ENCODE measurements around the gene RANBP3L. TPM values are rescaled to one million over a fixed set of nuclear protein-coding genes. Genes with fewer than 3 reads are reported as not detected.

The RANBP3L gene
- total RNA-seq, 1 experiment from 2014 or later, result 0.20 TPM

GRCh38 chr5:36323926-36324781, 22.5 kb upstream of the RANBP3L start:
- Mint-ChIP-seq H3K4me3 (ENCODE audit: unreplicated experiment) (no peak overlapping the region), H3K27ac (ENCODE audit: unreplicated experiment) (no peak overlapping the region), H3K9me3 (ENCODE audit: unreplicated experiment) (no peaks in the 10 kb centered on the region), H3K36me3 (ENCODE audit: insufficient read depth, unreplicated experiment) (no peaks in the 10 kb centered on the region), H3K4me1 (ENCODE audit: low read depth, unreplicated experiment) (no peaks in the 10 kb centered on the region), H3K27me3 (ENCODE audit: insufficient read depth, unreplicated experiment) (peaks cover 5% of the 10 kb centered on the region)
- no peak for TF ChIP-seq CTCF (IDR thresholded peaks at IDR 0.05; ENCODE audit: insufficient read depth in 1 of 2, low read depth in 1 of 2, low read length in 1 of 2, severe bottlenecking in 1 of 2, unreplicated experiment in 1 of 2)
- Histone ChIP-seq H3K36me3 (ENCODE audit: control insufficient read depth, insufficient read depth, low read length) (no peaks in the 10 kb centered on the region), H3K4me3 (ENCODE audit: low read depth, low read length) (no peak overlapping the region), H3K4me1 (no peaks in the 10 kb centered on the region), H3K9me3 (no peaks in the 10 kb centered on the region), H3K27me3 (replicated peaks; ENCODE audit: control insufficient read depth, insufficient read depth, low read length) (no peaks in the 10 kb centered on the region)
- intact Hi-C loops (cut with micrococcal nuclease; ENCODE audit: unreplicated experiment), result no loop called here
- POLR2A ChIA-PET, result no interaction called here
- BruUV-seq (replicated peaks), result no TSS peak
- no peak for DNase-seq
- CTCF ChIA-PET, result no interaction called here

GRCh38 chr5:36312953-36313672, 11.4 kb upstream of the RANBP3L start:
- DNase-seq, result no peak
- no peaks in the 10 kb centered on the region for H3K27me3 Mint-ChIP-seq (ENCODE audit: insufficient read depth, unreplicated experiment)
- Histone ChIP-seq H3K4me1 (peaks cover 11% of the 10 kb centered on the region), H3K9me3 (no peaks in the 10 kb centered on the region), H3K36me3 (ENCODE audit: control insufficient read depth, insufficient read depth, low read length) (no peaks in the 10 kb centered on the region), H3K27me3 (replicated peaks; ENCODE audit: control insufficient read depth, insufficient read depth, low read length) (no peaks in the 10 kb centered on the region), H3K4me3 (ENCODE audit: low read depth, low read length) (no peak overlapping the region)
- intact Hi-C loops (cut with micrococcal nuclease; ENCODE audit: unreplicated experiment), result no loop called here
- peaks cover 6% of the 10 kb centered on the region for H3K4me1 Mint-ChIP-seq (ENCODE audit: low read depth, unreplicated experiment)
- BruUV-seq (replicated peaks), result no TSS peak
- H3K36me3 Mint-ChIP-seq (ENCODE audit: insufficient read depth, unreplicated experiment), result no peaks in the 10 kb centered on the region
- no peak overlapping the region for H3K27ac Mint-ChIP-seq (ENCODE audit: unreplicated experiment)
- H3K9me3 Mint-ChIP-seq (ENCODE audit: unreplicated experiment), result peaks cover 22% of the 10 kb centered on the region
- no peak for TF ChIP-seq CTCF (IDR thresholded peaks at IDR 0.05; ENCODE audit: insufficient read depth in 1 of 2, low read depth in 1 of 2, low read length in 1 of 2, severe bottlenecking in 1 of 2, unreplicated experiment in 1 of 2)
- ChIA-PET POLR2A (no interaction called here), CTCF (no interaction called here)
- H3K4me3 Mint-ChIP-seq (ENCODE audit: unreplicated experiment), result no peak overlapping the region

GRCh38 chr5:36311956-36312355, 10.3 kb upstream of the RANBP3L start:
- no peaks in the 10 kb centered on the region for H3K36me3 ChIP-seq (ENCODE audit: control insufficient read depth, insufficient read depth, low read length)
- H3K9me3 ChIP-seq, result no peaks in the 10 kb centered on the region
- DNase-seq, result no peak
- H3K4me3 ChIP-seq (ENCODE audit: low read depth, low read length), result no peak overlapping the region
- Mint-ChIP-seq H3K27ac (ENCODE audit: unreplicated experiment) (no peak overlapping the region), H3K9me3 (ENCODE audit: unreplicated experiment) (peaks cover 22% of the 10 kb centered on the region), H3K4me1 (ENCODE audit: low read depth, unreplicated experiment) (peaks cover 12% of the 10 kb centered on the region), H3K27me3 (ENCODE audit: insufficient read depth, unreplicated experiment) (no peaks in the 10 kb centered on the region), H3K4me3 (ENCODE audit: unreplicated experiment) (no peak overlapping the region), H3K36me3 (ENCODE audit: insufficient read depth, unreplicated experiment) (no peaks in the 10 kb centered on the region)
- peaks cover 15% of the 10 kb centered on the region for H3K4me1 ChIP-seq
- no peak for TF ChIP-seq CTCF (IDR thresholded peaks at IDR 0.05; ENCODE audit: insufficient read depth in 1 of 2, low read depth in 1 of 2, low read length in 1 of 2, severe bottlenecking in 1 of 2, unreplicated experiment in 1 of 2)
- ChIA-PET POLR2A (interaction anchor here (0.7 kb wide), 1 partner anchor 45 kb away, joined by 3 read pairs; no protein-coding TSS in a partner anchor), CTCF (interaction anchor here (0.6 to 0.8 kb wide), 2 partner anchors 11 to 266 kb away, joined by 3 to 4 read pairs; no protein-coding TSS in a partner anchor)
- no TSS peak for BruUV-seq (replicated peaks)
- intact Hi-C loops (cut with micrococcal nuclease; ENCODE audit: unreplicated experiment), result no loop called here
- H3K27me3 ChIP-seq (replicated peaks; ENCODE audit: control insufficient read depth, insufficient read depth, low read length), result no peaks in the 10 kb centered on the region

Data from Caco-2 (cell line).